K562 treated with DMSO at 1 percent for 12 hours (cell line): ENCODE results near the gene ANKS6. TPM values are rescaled to one million over a fixed set of nuclear protein-coding genes. Genes with fewer than 3 reads are reported as not detected.

ENCODE experiments used
- total RNA-seq: library from RNA; unstranded; fragments of 300-600 nt; gene quantifications from 2 replicates; pipeline ENCODE4 v1.2.3, GENCODE V29; 2022; ENCODE audit not compliant: insufficient read depth

The ANKS6 gene
- total RNA-seq = 20.4 and 32.7 TPM in 2 replicates

GRCh38 chr9:98796364-98797101 lies at the start of gene ANKS6:
Gene ANKS6, minus strand, starts transcription at chr9:98796555. Its CDS starts 64 bp downstream, at chr9:98796491.

GRCh38 chr9:98807070-98807813 lies 10.9 kb upstream of the ANKS6 start, which contains the start of gene GALNT12:
Gene GALNT12, plus strand, starts transcription at chr9:98807670. Its CDS starts 29 bp downstream, at chr9:98807699.

GRCh38 chr9:98708933-98709911 lies 87.1 kb downstream of the ANKS6 start, which contains the start of gene GABBR2:
Gene GABBR2, minus strand, starts transcription at chr9:98708935. Its CDS starts 198 bp downstream, at chr9:98708737.

Other genes with a start within 250 kb of the ANKS6 start
- 0.16 TPM in 1 of 2 replicates, not detected in the other for gene GABBR2, start 87.6 kb downstream of the ANKS6 start, total RNA-seq
- gene GALNT12, start 11.1 kb upstream of the ANKS6 start, total RNA-seq = 31.1 and 72.4 TPM in 2 replicates
- 4.3 and 14.1 TPM in 2 replicates for gene COL15A1, start 147.4 kb upstream of the ANKS6 start, total RNA-seq